NCI-H1436 (cell line): Measurements from ENCODE around the gene LRP4.

Experiments
- DNase-seq: peaks from one replicate; lab custom pipeline; 2025; lab: John Stamatoyannopoulos, UW

LRP4 gene

DNA sequence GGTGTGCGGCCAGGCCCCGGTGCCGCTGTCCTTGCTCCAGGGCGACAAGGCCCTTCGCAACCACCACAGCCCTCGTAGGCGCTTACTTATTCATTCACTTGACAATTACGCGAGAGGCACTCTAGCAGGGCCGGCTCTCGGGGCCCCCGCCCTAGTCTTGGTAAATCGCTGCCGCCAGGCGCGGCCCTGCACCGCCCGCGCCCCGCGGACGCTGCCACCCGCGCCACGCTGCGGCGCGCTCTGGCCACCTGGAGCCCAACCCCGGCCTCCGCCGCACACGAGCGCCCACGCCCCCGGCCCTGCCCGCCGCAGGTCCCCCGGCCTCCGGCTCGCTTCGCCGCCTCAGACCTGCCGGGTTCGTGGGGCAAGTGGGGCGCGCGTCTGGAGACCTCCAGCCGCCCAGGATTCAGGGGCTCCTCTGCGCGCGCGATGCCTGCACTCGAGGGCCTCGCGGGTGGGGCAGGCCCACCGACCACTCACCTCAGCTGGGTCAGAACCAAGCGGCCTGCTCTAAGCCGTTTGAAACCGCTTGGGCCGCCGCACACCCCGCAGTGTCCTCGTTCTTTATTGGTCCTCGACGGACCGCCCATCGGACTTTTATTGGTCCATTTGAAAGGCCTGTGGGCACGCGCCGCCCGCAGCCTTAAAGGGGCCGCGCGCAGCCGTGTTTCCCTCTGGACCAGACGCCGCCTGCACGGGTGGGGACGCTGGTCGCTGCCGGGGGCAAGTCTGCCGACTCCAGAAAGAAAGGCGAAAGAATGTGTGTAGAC is 72.4 kb downstream of the LRP4 start, which contains the start of gene CKAP5:
TSS of gene CKAP5 (minus strand) at position 541 of the 770 bp plus-strand sequence. CDS start 25,049 bp downstream, outside the sequence.
- DNase-seq = peak; percentile 85

DNA sequence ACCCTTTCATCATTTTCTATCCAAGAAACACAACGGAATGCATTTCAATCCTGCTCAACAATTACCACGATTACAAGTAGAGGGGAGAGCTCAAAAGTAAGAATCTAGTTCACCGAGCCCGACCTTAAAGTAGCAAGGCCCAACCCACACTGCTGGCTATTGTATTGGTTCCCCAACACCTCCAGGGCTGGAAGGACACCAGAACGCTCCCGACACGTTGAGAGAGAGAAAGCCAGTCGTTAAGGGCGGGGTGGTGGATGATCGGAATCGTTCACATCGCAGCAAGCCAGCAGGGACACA is 73.0 kb downstream of the LRP4 start:
- DNase-seq = peak; percentile 30

DNA sequence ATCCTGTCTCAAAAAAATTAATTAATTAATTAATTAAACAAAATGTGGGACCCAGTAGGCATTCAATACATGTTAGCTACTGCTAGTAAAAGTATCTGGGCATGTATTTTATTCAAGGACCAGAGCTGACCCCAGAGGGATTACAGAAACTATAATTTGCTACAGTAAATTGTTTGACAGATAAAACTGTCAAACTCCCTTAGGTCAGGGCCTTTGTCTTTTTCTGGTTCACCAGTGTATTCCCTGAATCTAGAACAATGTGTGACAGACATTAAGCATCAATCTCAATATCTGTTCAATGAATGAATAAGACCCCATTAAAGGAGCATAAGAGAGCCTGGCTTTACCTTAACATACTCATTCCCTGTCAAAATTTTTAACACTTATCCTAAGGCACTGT is 78.2 kb downstream of the LRP4 start:
- no peak for DNase-seq

DNA sequence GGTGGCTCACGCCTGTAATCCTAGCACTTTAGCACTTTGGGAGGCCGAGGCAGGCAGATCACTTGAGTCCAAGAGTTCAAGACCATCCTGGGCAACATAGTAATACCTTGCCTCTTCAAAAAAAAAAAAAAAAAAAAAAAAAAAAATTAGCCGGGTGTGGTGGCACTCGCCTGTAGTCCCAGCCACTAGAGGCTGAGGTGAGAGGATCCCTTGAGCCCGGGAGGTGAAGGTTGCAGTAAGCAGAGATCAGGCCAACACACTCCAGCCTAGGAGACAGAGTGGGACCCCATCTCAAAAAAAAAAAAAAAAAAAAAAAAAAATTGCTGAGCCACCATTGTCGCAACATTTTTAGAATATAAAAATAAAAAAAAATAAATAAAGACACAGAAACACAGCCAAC is 79.8 kb downstream of the LRP4 start:
- no peak for DNase-seq

DNA sequence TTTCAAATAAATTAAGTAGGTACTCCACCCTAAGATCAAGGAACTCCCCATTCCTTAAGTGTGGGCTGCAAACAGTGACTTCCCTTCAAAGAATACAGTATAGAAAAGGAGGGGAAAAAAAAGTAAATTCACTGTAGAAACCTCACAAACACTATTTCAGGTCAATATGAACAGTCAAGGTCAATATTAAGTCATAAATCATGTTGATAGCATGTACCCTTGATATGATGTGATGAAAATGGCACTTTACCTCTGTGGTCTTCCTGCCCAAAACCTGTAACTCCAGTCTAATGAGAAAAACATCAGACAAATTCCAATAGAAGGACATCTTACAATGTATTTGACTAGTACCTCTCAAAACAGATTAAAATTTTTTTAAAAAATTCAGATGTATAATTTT is 80.5 kb downstream of the LRP4 start:
- no peak for DNase-seq

DNA sequence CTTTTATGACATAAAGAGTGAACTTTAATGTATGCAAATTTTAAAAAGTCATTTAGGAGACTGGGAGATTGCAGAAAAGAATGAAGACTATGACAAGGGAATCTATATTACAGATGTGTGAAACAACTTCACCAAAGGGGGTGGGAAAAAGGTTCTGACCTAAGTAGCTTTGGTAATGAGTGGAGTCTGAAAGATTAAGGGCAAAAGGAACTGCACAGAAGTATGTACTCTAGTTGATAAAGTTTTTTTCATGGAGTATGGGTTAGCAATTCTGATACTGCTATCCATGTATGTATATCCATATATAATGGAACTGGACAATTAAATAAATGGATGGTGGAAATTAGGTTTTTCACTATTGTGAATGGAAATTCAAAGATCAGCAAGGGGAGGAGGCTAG is 81.5 kb downstream of the LRP4 start:
- no peak for DNase-seq

DNA sequence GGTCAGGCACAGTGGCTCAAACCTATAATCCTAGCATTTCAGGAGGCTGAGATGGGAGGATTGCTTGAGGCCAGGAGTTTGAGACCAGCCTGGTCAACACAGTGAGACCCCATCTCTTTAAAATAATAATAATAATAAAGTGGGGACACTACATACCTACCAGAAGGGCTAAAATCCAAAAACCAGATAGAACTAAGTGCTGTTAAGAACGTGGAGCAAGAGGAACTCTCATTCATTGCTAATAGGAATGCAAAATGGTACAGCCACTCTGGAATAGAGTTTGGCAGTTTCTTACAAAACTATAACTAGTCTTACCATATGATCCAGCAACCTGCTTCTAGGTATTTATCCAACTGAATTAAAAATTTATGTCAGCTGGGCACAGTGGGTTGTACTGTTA is 81.9 kb downstream of the LRP4 start:
- no peak for DNase-seq

DNA sequence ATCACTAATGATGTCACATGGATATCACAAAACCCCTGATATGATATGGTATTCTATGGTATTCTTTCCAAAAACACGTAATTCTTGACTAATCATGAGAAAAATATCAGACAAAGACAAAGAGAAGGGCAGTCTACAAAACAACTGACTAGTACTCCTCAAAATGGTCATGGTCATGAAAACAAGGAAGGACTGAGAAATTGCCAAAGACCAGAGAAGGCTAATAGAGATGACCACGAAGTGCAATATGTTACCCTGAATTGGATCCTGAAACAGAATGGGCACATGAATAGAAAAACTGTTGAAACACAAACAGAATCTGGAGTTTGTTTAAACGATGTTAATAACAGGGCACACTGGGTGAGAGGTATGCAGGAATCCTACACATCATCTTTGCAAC is 82.5 kb downstream of the LRP4 start:
- DNase-seq = no peak

DNA sequence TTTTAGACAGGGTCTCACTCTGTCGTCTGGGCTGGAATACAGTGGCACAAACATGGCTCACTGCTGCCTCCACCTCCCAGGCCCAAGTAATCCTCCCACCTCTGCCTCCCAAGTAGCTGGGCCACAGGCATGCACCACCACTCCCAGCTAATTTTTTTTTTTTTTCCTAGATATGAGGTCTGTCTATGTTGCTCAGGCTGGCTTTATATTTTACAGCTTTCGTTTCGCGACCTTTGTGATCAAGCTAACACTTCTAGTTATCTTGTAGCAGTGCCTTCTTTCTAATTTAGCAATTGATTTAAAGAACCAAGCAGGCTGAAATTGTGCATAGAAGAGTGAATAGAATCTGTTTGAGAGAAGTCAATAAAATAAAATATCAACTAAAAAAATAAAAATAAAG is 83.5 kb downstream of the LRP4 start:
- DNase-seq = no peak

DNA sequence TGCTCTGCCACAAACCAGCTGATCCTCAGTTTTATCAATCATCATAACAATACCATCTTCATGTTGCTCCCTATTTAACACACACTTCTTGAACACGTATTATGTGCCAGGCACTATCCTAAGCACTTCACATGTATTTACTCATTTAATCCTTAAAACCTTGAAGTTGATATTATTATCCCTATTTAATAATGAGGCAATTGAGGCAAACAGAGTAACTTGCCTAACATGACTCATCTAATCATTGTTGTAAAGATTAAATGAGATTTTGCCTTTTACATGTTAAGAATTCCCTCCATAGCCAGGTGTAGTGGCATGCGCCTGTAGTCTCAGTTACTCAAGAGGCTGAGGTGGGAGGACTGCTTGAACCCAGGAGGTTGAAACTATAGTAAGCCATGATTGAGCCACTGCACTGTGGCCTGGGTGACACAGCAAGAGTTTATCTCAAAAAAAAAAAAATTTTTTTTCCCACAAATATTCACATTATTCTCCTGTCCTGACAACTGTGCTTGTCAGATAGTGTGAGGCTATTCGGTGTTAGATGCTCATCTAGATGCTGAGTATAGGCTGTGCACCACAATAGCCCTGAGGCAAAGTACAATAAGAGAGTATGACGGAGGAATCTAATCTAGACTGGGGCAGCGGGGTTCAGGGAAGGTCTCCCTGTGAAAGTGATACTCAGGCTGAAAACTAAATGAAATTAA is 85.7 kb downstream of the LRP4 start:
- DNase-seq = no peak

DNA sequence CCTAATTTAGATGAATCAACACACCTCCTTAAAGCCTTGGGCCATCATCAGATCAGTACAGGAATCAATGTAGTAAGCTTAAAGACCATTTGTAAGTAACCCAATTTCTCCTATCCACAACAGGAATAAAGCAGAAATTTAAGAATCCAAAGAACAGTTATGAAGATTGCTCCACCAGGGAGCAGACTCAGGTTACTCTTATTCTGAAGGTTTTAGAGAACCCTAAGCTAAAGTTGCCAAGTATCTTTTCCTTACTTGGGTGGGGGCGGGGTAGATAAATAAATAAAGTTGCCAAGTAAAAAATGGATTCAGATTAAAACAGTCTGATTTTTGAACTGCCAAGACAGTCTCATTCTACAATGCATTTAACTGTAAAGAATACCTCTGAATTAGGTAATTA is 90.4 kb downstream of the LRP4 start:
- DNase-seq = no peak

DNA sequence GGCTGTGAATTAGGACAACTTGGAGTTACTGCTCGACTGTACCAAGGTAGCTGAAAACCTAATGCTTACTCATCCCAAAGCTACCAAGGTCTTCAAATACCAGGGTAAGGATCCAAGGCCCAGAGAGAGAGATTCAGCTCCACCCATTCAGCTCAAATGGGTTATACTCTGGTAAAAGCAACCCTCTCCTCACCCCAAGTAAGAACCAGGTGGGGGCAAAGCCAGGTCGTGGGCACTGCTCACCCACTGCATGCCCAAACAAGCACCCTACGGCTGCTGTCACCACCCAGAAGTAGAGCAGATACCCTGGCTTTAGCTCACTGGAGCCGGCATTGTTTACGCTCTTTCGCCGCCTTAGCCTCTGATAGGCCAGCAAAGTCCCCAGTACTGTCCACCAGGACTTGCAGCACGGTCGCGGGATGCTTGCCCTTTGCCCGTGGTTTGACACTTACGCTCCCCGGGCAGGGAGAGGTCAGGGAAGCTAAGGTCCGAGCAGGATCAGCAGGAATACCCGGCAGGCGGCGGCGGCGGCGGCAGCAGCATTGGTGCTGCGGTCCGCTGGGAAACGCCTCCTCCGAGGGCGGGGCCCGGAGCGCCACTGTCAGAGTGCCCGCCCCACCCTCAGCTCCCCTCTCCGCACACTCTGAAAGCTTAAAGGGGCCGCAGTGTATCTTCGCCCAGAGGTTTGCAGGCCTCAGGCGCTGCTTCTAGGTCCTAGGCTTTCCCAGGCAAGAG is 91.9 kb downstream of the LRP4 start:
- peak; percentile 60 for DNase-seq

DNA sequence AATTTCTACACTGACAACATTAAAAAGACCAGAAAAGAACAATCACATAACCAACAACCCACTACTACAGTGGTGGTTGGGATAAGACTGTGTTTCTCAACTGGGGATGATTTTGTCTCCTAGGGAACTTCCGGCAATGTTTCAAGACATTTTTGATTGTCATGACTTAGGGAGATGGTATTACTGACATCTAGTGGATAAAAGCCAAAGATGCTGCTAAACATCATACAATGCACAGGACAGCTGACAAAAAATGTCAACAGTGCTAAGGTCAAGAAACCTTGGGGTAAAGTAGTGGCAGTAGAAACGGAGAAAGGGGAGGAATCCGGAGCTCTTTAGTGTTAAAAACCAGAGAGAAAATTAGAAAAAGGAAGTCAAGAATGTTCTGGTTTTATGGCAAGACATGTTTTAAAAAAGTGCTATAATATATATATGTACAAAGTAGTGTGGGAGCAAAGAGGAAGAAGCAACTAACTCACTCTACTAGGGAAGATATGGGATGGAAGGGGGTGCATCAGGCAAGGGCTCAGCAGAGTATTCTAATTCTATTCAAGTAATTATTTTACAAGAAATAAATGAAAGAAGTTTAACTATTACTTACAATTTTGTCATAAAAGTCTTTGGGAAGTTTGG is 109.4 kb downstream of the LRP4 start:
- no peak for DNase-seq
